Stimulated activated naive B cell treated with anti-CD40 and anti-IgM and Interleukin-4, amounts not matched to agents 10 μg/mL and 1 μg/mL and 100 μg/mL, for 72 hours (primary cell): ENCODE results near the gene RIMBP2.
"Not testable (repeated sequence)": the region's sequence is repeated elsewhere in the genome, so short reads cannot be mapped to it uniquely, and the experiment has no call there.

ENCODE experiments used
- ATAC-seq, 2 donors: fragments of 150-1000 bp; cut with Tn5 transposase; replicated peaks; 2 replicates each; pipeline ENCODE4 v1.10.0; 2021; ENCODE audit warnings: moderate library complexity in 1 of 2
- DNase-seq: peaks from one replicate; pipeline ENCODE4 v3.0.0; 2021
- H3K27ac Mint-ChIP-seq: one replicate; pipeline ENCODE4 v1.8.0; 2022; ENCODE audit warnings: mild to moderate bottlenecking, mixed read lengths
- H3K27me3 Mint-ChIP-seq, 2 donors: one replicate each; pipeline ENCODE4 v1.8.0; 2022; ENCODE audit warnings: mixed read lengths in 2 of 2
- H3K36me3 Mint-ChIP-seq, 2 donors: one replicate each; pipeline ENCODE4 v1.8.0; 2022; ENCODE audit warnings: mixed read lengths in 2 of 2, mild to moderate bottlenecking in 1 of 2
- H3K4me1 Mint-ChIP-seq, 2 donors: one replicate each; pipeline ENCODE4 v1.8.0; 2022; ENCODE audit warnings: mixed read lengths in 2 of 2, mild to moderate bottlenecking in 1 of 2
- H3K4me3 Mint-ChIP-seq, 2 donors: one replicate each; pipeline ENCODE4 v1.8.0; 2022; ENCODE audit warnings: mild to moderate bottlenecking in 2 of 2, mixed read lengths in 2 of 2, moderate library complexity in 1 of 2
- H3K9me3 Mint-ChIP-seq, 2 donors: one replicate each; pipeline ENCODE4 v1.8.0; 2022; ENCODE audit warnings: mixed read lengths in 2 of 2, mild to moderate bottlenecking in 1 of 2

The RIMBP2 gene

GRCh38 chr12:130603396-130603965 lies 112.6 kb downstream of the RIMBP2 start:
- no peaks in the 10 kb centered on the region for H3K4me1 Mint-ChIP-seq
- ATAC-seq: no peak
- H3K27me3 Mint-ChIP-seq: no peaks in the 10 kb centered on the region
- no peak for DNase-seq
- no peaks in the 10 kb centered on the region for H3K36me3 Mint-ChIP-seq
- peaks cover 0 to 3% of the 10 kb centered on the region in 2 donors for H3K9me3 Mint-ChIP-seq
- no peak overlapping the region for H3K27ac Mint-ChIP-seq
- H3K4me3 Mint-ChIP-seq: no peak overlapping the region

DNA sequence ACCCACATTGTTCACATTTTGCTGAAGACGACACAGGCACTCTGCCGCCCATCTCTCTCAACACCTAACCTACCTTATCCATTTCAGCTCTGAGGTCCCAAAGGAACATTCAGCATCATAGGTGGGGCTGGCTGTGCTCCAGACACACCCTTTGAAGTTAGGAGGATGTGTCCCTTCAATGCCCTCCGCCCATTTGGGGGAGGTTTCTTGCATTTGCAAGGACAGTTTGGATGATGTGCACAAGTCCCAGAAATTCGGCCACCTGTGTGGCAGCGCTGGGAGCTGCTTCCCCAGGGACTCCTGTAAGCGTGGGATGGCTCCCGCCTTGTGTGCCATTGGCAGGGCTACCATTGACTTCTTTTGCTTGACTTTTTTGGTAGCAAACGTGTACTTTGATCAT lies 113.8 kb downstream of the RIMBP2 start:
- ATAC-seq: no peak
- no peaks in the 10 kb centered on the region for H3K36me3 Mint-ChIP-seq

DNA sequence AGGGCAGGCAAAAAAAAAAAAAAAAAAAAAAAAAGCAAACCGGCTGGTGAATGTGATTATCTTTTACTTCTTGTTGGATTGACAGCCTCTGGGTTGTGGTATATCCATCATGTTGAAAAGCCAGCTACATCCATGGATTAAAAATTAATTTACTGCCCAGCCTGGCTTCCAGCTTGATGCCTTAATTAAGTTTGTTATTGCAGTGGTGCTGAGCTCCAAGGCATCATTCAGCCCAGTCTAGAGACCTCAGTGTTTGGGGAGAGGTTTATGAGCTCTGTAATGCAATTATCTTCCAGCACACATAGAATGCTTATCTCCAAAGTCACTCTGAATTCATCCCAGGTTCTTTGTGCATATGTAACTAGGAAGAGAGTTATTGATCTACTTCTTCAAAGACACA lies 114.8 kb downstream of the RIMBP2 start:
- H3K4me1 Mint-ChIP-seq: no peaks in the 10 kb centered on the region
- H3K4me3 Mint-ChIP-seq: no peak overlapping the region

More for the DNA sequence above, 113.8 kb downstream of the RIMBP2 start:
- H3K27me3 Mint-ChIP-seq: no peaks in the 10 kb centered on the region
- peaks cover 3 to 6% of the 10 kb centered on the region in 2 donors for H3K9me3 Mint-ChIP-seq
- DNase-seq: no peak
- H3K27ac Mint-ChIP-seq: no peak overlapping the region
- H3K4me1 Mint-ChIP-seq: no peaks in the 10 kb centered on the region
- no peak overlapping the region for H3K4me3 Mint-ChIP-seq

GRCh38 chr12:130596241-130596640 lies 119.9 kb downstream of the RIMBP2 start:
- H3K4me3 Mint-ChIP-seq: no peak overlapping the region
- no peak for ATAC-seq
- H3K9me3 Mint-ChIP-seq: peaks cover 0 to 6% of the 10 kb centered on the region in 2 donors

More for the DNA sequence above, 114.8 kb downstream of the RIMBP2 start:
- Mint-ChIP-seq H3K27me3 (no peaks in the 10 kb centered on the region), H3K27ac (no peak overlapping the region), H3K9me3 (peaks cover 3 to 6% of the 10 kb centered on the region in 2 donors), H3K36me3 (no peaks in the 10 kb centered on the region)
- no peak for ATAC-seq
- no peak for DNase-seq

GRCh38 chr12:130595566-130595965 lies 120.5 kb downstream of the RIMBP2 start:
- Mint-ChIP-seq H3K27ac (no peak overlapping the region), H3K9me3 (peaks cover 0 to 6% of the 10 kb centered on the region in 2 donors), H3K27me3 (peaks cover 0 to 4% of the 10 kb centered on the region in 2 donors), H3K4me1 (no peaks in the 10 kb centered on the region), H3K4me3 (no peak overlapping the region), H3K36me3 (no peaks in the 10 kb centered on the region)
- no peak for ATAC-seq
- no peak for DNase-seq

More at GRCh38 chr12:130596241-130596640, 119.9 kb downstream of the RIMBP2 start:
- Mint-ChIP-seq H3K4me1 (no peaks in the 10 kb centered on the region), H3K36me3 (no peaks in the 10 kb centered on the region), H3K27me3 (peaks cover 0 to 4% of the 10 kb centered on the region in 2 donors), H3K27ac (no peak overlapping the region)
- DNase-seq: no peak

- H3K4me3 Mint-ChIP-seq: no peak overlapping the region
- peaks cover 0 to 9% of the 10 kb centered on the region in 2 donors for H3K27me3 Mint-ChIP-seq
- ATAC-seq: no peak
- H3K36me3 Mint-ChIP-seq: no peaks in the 10 kb centered on the region
- peaks cover 2 to 7% of the 10 kb centered on the region in 2 donors for H3K9me3 Mint-ChIP-seq
- H3K27ac Mint-ChIP-seq: no peak overlapping the region
- no peak for DNase-seq
- H3K4me1 Mint-ChIP-seq: peaks cover 0 to 2% of the 10 kb centered on the region in 2 donors
These were observed 123.0 kb downstream of the RIMBP2 start for GRCh38 chr12:130593056-130593455.

GRCh38 chr12:130592641-130593040 lies 123.5 kb downstream of the RIMBP2 start:
- Mint-ChIP-seq H3K4me1 (peaks cover 0 to 2% of the 10 kb centered on the region in 2 donors), H3K27ac (no peak overlapping the region), H3K36me3 (no peaks in the 10 kb centered on the region), H3K27me3 (peaks cover 0 to 13% of the 10 kb centered on the region in 2 donors), H3K9me3 (peaks cover 4 to 5% of the 10 kb centered on the region in 2 donors), H3K4me3 (no peak overlapping the region)
- no peak for DNase-seq
- ATAC-seq: no peak

GRCh38 chr12:130591736-130592135 lies 124.4 kb downstream of the RIMBP2 start:
- no peak for DNase-seq

DNA sequence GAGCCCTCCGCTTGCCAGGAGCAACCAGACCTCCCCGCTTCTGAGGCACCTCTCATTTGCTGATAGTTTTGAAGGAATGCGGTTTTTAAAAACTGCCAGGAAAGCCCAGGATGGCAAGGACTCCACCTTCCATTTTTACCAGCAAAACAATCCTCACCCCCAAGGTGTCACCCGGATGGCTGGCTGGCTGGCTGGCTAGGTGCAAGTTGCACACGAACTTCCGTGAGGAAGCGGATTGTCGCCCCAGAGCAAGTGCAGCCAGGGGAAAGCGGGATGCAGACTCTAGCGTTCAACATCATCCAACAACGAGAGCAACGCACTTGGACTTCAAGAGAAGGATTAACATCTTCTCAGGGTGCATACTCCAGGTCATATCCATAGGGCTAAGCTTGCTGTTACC lies 125.4 kb downstream of the RIMBP2 start:
- H3K27ac Mint-ChIP-seq: no peak overlapping the region
- DNase-seq (no peak), ATAC-seq (no peak)
- peaks cover 0 to 2% of the 10 kb centered on the region in 2 donors for H3K4me1 Mint-ChIP-seq
- H3K4me3 Mint-ChIP-seq: no peak overlapping the region
- no peaks in the 10 kb centered on the region for H3K36me3 Mint-ChIP-seq
- H3K9me3 Mint-ChIP-seq: peaks cover 1 to 5% of the 10 kb centered on the region in 2 donors
- H3K27me3 Mint-ChIP-seq: peaks cover 0 to 13% of the 10 kb centered on the region in 2 donors

More at GRCh38 chr12:130591736-130592135, 124.4 kb downstream of the RIMBP2 start:
- Mint-ChIP-seq H3K9me3 (peaks cover 1 to 5% of the 10 kb centered on the region in 2 donors), H3K27ac (no peak overlapping the region), H3K4me3 (no peak overlapping the region), H3K4me1 (peaks cover 0 to 2% of the 10 kb centered on the region in 2 donors), H3K36me3 (no peaks in the 10 kb centered on the region), H3K27me3 (peaks cover 0 to 13% of the 10 kb centered on the region in 2 donors)
- ATAC-seq: no peak

GRCh38 chr12:130589540-130590317 lies 126.4 kb downstream of the RIMBP2 start:
- DNase-seq: no peak
- Mint-ChIP-seq H3K36me3 (no peaks in the 10 kb centered on the region), H3K27ac (no peak overlapping the region), H3K27me3 (peaks cover 0 to 13% of the 10 kb centered on the region in 2 donors), H3K9me3 (peaks cover 1 to 5% of the 10 kb centered on the region in 2 donors), H3K4me3 (no peak overlapping the region), H3K4me1 (peaks cover 0 to 2% of the 10 kb centered on the region in 2 donors)
- no peak for ATAC-seq

GRCh38 chr12:130588696-130589539 lies 127.2 kb downstream of the RIMBP2 start:
- no peak overlapping the region for H3K4me3 Mint-ChIP-seq
- no peak overlapping the region for H3K27ac Mint-ChIP-seq
- ATAC-seq (no peak), DNase-seq (no peak)
- H3K4me1 Mint-ChIP-seq: peaks cover 0 to 2% of the 10 kb centered on the region in 2 donors
- H3K9me3 Mint-ChIP-seq: peaks cover 1 to 5% of the 10 kb centered on the region in 2 donors
- H3K36me3 Mint-ChIP-seq: no peaks in the 10 kb centered on the region
- H3K27me3 Mint-ChIP-seq: peaks cover 0 to 13% of the 10 kb centered on the region in 2 donors

GRCh38 chr12:130587966-130588365 lies 128.1 kb downstream of the RIMBP2 start:
- Mint-ChIP-seq H3K9me3 (peaks cover 1 to 5% of the 10 kb centered on the region in 2 donors), H3K27me3 (peaks cover 0 to 10% of the 10 kb centered on the region in 2 donors), H3K27ac (no peak overlapping the region), H3K4me1 (peaks cover 0 to 2% of the 10 kb centered on the region in 2 donors), H3K4me3 (no peak overlapping the region), H3K36me3 (no peaks in the 10 kb centered on the region)
- DNase-seq: no peak
- no peak for ATAC-seq

GRCh38 chr12:130584475-130584874 lies 131.6 kb downstream of the RIMBP2 start:
- not testable (repeated sequence) for DNase-seq, H3K27ac Mint-ChIP-seq, H3K9me3 Mint-ChIP-seq, ATAC-seq, H3K4me1 Mint-ChIP-seq, H3K36me3 Mint-ChIP-seq, H3K4me3 Mint-ChIP-seq
- H3K27me3 Mint-ChIP-seq: peaks cover 0 to 12% of the 10 kb centered on the region in 2 donors

DNA sequence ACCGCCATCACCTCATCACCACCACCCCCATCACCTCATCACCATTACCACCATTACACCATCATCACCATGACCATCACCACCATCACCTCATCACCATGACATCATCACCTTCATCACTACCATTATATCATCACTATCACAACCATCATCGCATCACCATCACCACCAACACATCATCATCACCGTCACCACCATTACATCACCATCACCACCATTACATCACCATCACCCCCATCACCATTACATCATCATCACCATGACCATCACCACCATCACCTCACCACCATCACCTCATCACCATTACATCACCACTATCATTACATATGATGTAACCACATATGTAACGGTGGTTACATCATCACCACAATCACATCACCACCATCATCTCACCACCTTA lies 132.3 kb downstream of the RIMBP2 start:
- H3K27ac Mint-ChIP-seq: no peak overlapping the region
- no peaks in the 10 kb centered on the region for H3K4me1 Mint-ChIP-seq
- ATAC-seq (no peak), DNase-seq (no peak)
- H3K36me3 Mint-ChIP-seq: no peaks in the 10 kb centered on the region
- peaks cover 0 to 12% of the 10 kb centered on the region in 2 donors for H3K27me3 Mint-ChIP-seq
- H3K4me3 Mint-ChIP-seq: no peak overlapping the region
- peaks cover 0 to 5% of the 10 kb centered on the region in 2 donors for H3K9me3 Mint-ChIP-seq
